Peyer's patch (tissue), 4 donors: ENCODE results near the gene SCN7A.

Experiments
- POLR2A ChIP-seq, 2 donors: fragments of 450-650 bp; IDR thresholded peaks; one replicate each; pipeline ENCODE4 v1.5.1; 2017; ENCODE audit warnings: antibody characterized with exemption in 2 of 2, mild to moderate bottlenecking in 2 of 2, moderate library complexity in 2 of 2
- TF ChIP-seq, protein P1 (sequence below), 6 experiments: fragments of 450-650 bp in 4 of 6; fragments of 200-600 bp in 2 of 6; sonication (generic) in 1 of 6; IDR thresholded peaks; one replicate each; pipeline ENCODE4 v1.5.1; 2017 to 2019; ENCODE audit warnings: antibody characterized with exemption in 6 of 6, mild to moderate bottlenecking in 3 of 6, moderate library complexity in 1 of 6

- no peak for TF ChIP-seq POLR2A (IDR thresholded peaks at IDR 0.05)
- TF ChIP-seq, protein P1, sequence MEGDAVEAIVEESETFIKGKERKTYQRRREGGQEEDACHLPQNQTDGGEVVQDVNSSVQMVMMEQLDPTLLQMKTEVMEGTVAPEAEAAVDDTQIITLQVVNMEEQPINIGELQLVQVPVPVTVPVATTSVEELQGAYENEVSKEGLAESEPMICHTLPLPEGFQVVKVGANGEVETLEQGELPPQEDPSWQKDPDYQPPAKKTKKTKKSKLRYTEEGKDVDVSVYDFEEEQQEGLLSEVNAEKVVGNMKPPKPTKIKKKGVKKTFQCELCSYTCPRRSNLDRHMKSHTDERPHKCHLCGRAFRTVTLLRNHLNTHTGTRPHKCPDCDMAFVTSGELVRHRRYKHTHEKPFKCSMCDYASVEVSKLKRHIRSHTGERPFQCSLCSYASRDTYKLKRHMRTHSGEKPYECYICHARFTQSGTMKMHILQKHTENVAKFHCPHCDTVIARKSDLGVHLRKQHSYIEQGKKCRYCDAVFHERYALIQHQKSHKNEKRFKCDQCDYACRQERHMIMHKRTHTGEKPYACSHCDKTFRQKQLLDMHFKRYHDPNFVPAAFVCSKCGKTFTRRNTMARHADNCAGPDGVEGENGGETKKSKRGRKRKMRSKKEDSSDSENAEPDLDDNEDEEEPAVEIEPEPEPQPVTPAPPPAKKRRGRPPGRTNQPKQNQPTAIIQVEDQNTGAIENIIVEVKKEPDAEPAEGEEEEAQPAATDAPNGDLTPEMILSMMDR (IDR thresholded peaks at IDR 0.05), result no peak
Measured at GRCh38 chr2:166373105-166373504, 120.9 kb downstream of the SCN7A start.
